ENCODE results near the gene TTC12. TPM values are rescaled to one million over a fixed set of nuclear protein-coding genes. Genes with fewer than 3 reads are reported as not detected.

TTC12 gene
- total RNA-seq, 1 experiment from 2014 or later: 7.6 TPM

GRCh38 chr11:113409526-113409925 is 95.1 kb downstream of the TTC12 start (continued):
- TF ChIP-seq ZNF532 (CRISPR knock-in tag; IDR thresholded peaks at IDR 0.05; ENCODE audit: borderline replicate concordance): no peak
- no peak for TF ChIP-seq E2F1 (CRISPR knock-in tag; IDR thresholded peaks at IDR 0.05)
- no peak for TF ChIP-seq ZNF416 (CRISPR knock-in tag; IDR thresholded peaks at IDR 0.05)
- TF ChIP-seq FOXJ3 (CRISPR knock-in tag; IDR thresholded peaks at IDR 0.05; ENCODE audit: borderline replicate concordance): no peak
- no peak for TF ChIP-seq RORB (CRISPR knock-in tag; IDR thresholded peaks at IDR 0.05)
- TF ChIP-seq EMX1 (CRISPR knock-in tag; IDR thresholded peaks at IDR 0.05): no peak
- no peak for TF ChIP-seq ATF6 (CRISPR knock-in tag; IDR thresholded peaks at IDR 0.05)
- no peak for TF ChIP-seq ZNF138 (CRISPR knock-in tag; conservative IDR thresholded peaks at IDR 0.05)

GRCh38 chr11:113410414-113411135 is 96.2 kb downstream of the TTC12 start:
- CTCF ChIA-PET: no interaction called here
- no peaks in the 10 kb centered on the region for H3K9me3 Mint-ChIP-seq
- H3K27ac Mint-ChIP-seq: no peak overlapping the region
- ATAC-seq (no peak), DNase-seq (ENCODE audit: low spot score) (no peak)
- H3K36me3 Mint-ChIP-seq: no peaks in the 10 kb centered on the region
- TF ChIP-seq MYBL2 (CRISPR knock-in tag; IDR thresholded peaks at IDR 0.05) (no peak), NR1H2 (CRISPR knock-in tag; IDR thresholded peaks at IDR 0.05) (no peak), CBFB (CRISPR knock-in tag; IDR thresholded peaks at IDR 0.05; ENCODE audit: low read depth) (no peak), GABPB1 (CRISPR knock-in tag; IDR thresholded peaks at IDR 0.05) (no peak), NFE2L1 (CRISPR knock-in tag; IDR thresholded peaks at IDR 0.05) (no peak), HMGXB4 (CRISPR knock-in tag; IDR thresholded peaks at IDR 0.05) (no peak), ZNF219 (CRISPR knock-in tag; IDR thresholded peaks at IDR 0.05; ENCODE audit: borderline replicate concordance) (no peak), IRF2 (CRISPR knock-in tag; IDR thresholded peaks at IDR 0.05; ENCODE audit: borderline replicate concordance, low read depth) (no peak)
- no peak overlapping the region for H3K4me3 Mint-ChIP-seq
- POLR2A ChIA-PET: no interaction called here
- H3K4me1 Mint-ChIP-seq: no peaks in the 10 kb centered on the region
- no peaks in the 10 kb centered on the region for H3K27me3 Mint-ChIP-seq (ENCODE audit: low read depth)
